SU-DHL-6 (cell line): Measurements from ENCODE around the gene ZNF479.
"Not testable (repeated sequence)": the region's sequence is repeated elsewhere in the genome, so short reads cannot be mapped to it uniquely, and the experiment has no call there.

Experiments used
- H2AFZ ChIP-seq: fragments of 200-600 bp; sonication (generic); 2 replicates; pipeline ENCODE4 v1.6.1; 2014; ENCODE audit warnings: low read depth, mild to moderate bottlenecking, moderate library complexity, mixed read lengths, antibody characterized with exemption, low read length; ENCODE audit not compliant: severe bottlenecking
- H3F3A ChIP-seq: fragments of 200-600 bp; shearing (Covaris generic); 2 replicates; pipeline ENCODE4 v1.6.0; 2016; ENCODE audit warnings: antibody characterized with exemption, mild to moderate bottlenecking; ENCODE audit not compliant: insufficient read depth
- H3K27ac ChIP-seq: fragments of 200-600 bp; sonication (generic); 2 replicates; pipeline ENCODE4 v1.5.1; 2016; ENCODE audit warnings: low read depth, mild to moderate bottlenecking, low read length, moderate library complexity, mixed read lengths
- H3K27me3 ChIP-seq: fragments of 200-600 bp; sonication (generic), shearing (Covaris generic); 2 replicates; pipeline ENCODE4 v1.6.0; 2014; ENCODE audit warnings: mild to moderate bottlenecking, low read length
- H3K36me3 ChIP-seq: fragments of 200-600 bp; sonication (generic); 2 replicates; pipeline ENCODE4 v1.6.1; 2014; ENCODE audit warnings: mild to moderate bottlenecking, low read length, mixed read lengths
- H3K4me2 ChIP-seq: fragments of 300-600, 200-600 bp; shearing (Covaris generic), sonication (generic); 2 replicates; pipeline ENCODE4 v1.6.0; 2014; ENCODE audit warnings: low read length, low read depth, mild to moderate bottlenecking; ENCODE audit not compliant: poor library complexity, severe bottlenecking
- H3K4me3 ChIP-seq: fragments of 200-600 bp; sonication (generic); 2 replicates; pipeline ENCODE4 v1.5.1; 2014; ENCODE audit warnings: antibody characterized with exemption, low read length, mild to moderate bottlenecking, mixed read lengths; ENCODE audit not compliant: insufficient read depth, poor library complexity, severe bottlenecking
- H3K79me2 ChIP-seq: fragments of 200-600 bp; sonication (generic); 2 replicates; pipeline ENCODE4 v1.6.1; 2014; ENCODE audit warnings: mild to moderate bottlenecking, low read length, moderate library complexity; ENCODE audit not compliant: insufficient read depth
- H3K9ac ChIP-seq: fragments of 200-600 bp; sonication (generic); 2 replicates; pipeline ENCODE4 v1.7.0; 2014; ENCODE audit warnings: mild to moderate bottlenecking, low read length
- H3K9me2 ChIP-seq: fragments of 200-600 bp; sonication (generic); replicated peaks from 2 replicates; pipeline ENCODE4 v1.6.1; 2014; ENCODE audit warnings: low read length; ENCODE audit not compliant: insufficient read depth
- H3K9me3 ChIP-seq: fragments of 200-600 bp; sonication (generic); 2 replicates; pipeline ENCODE4 v1.6.1; 2014; ENCODE audit warnings: low read length, mixed read lengths; ENCODE audit not compliant: insufficient read depth
- H4K20me1 ChIP-seq: fragments of 200-600 bp; sonication (generic); 2 replicates; pipeline ENCODE4 v1.6.1; 2014; ENCODE audit warnings: low read depth, mild to moderate bottlenecking, antibody characterized with exemption, low read length, moderate library complexity, mixed read lengths
- EZH2phosphoT487 ChIP-seq: fragments of 200-600 bp; sonication (generic), shearing (Covaris generic); conservative IDR thresholded peaks from 2 replicates; pipeline ENCODE4 v1.6.1; 2018; ENCODE audit warnings: mild to moderate bottlenecking, antibody characterized with exemption, low read length, moderate library complexity, mixed read lengths

The ZNF479 gene

GRCh38 chr7:57165285-57165899 is 33.2 kb upstream of the ZNF479 start:
- Histone ChIP-seq H3K4me2 (no peak overlapping the region), H3K27me3 (no peaks in the 10 kb centered on the region), H3K27ac (no peak overlapping the region), H4K20me1 (no peaks in the 10 kb centered on the region), H2AFZ (no peak overlapping the region), H3K36me3 (no peaks in the 10 kb centered on the region), H3K4me3 (no peak overlapping the region), H3K9me2 (no peaks in the 10 kb centered on the region), H3K9ac (no peak overlapping the region), H3K9me3 (peaks cover 40% of the 10 kb centered on the region; the same call in 1 of the 2 replicates), H3K79me2 (no peaks in the 10 kb centered on the region), H3F3A (no peaks in the 10 kb centered on the region)
- TF ChIP-seq EZH2phosphoT487: no peak

- not testable (repeated sequence) for H3K9me2 ChIP-seq, H3K9ac ChIP-seq, H3K9me3 ChIP-seq, H3K27me3 ChIP-seq, H3K27ac ChIP-seq, H4K20me1 ChIP-seq, H3K4me2 ChIP-seq, H3K4me3 ChIP-seq, H3K36me3 ChIP-seq, H3K79me2 ChIP-seq, H2AFZ ChIP-seq, H3F3A ChIP-seq
Observed at GRCh38 chr7:57120123-57120784, 12.0 kb downstream of the ZNF479 start.
